K562 (cell line): ENCODE results near the gene ABCG1. TPM values are rescaled to one million over a fixed set of nuclear protein-coding genes. Genes with fewer than 3 reads are reported as not detected.

Experiments used
- ATAC-seq: fragments of 200-7000 bp; cut with Tn5 transposase; 3 replicates; pipeline ENCODE4 v1.9.1; 2020; ENCODE audit warnings: moderate library complexity
- BruUV-seq: library from RNA; stranded (reverse); fragments of 400-500 nt; replicated peaks from 2 replicates; lab custom pipeline; 2021; lab: Mats Ljungman, UMichigan
- CTCF ChIA-PET: fragments of 300-600 bp; formaldehyde crosslinking; extraction: SDS; loops from one replicate; lab custom pipeline; 2021; ENCODE audit warnings: low intra/inter-chr PET ratio; lab: Yijun Ruan, JAX
- POLR2A ChIA-PET: fragments of 300-600, 350-650 bp; sonication (Branson Sonifier 250); formaldehyde crosslinking; extraction: SDS; loops from one replicate; lab custom pipeline; 2021; ENCODE audit warnings: antibody characterized with exemption, inconsistent platforms; lab: Yijun Ruan, JAX
- DNase-seq, 4 experiments: peaks; one replicate each; pipeline versions ENCODE4 v3.0.0 to v3.0.0-alpha.2; 2011 to 2018; ENCODE audit warnings: low spot score in 3 of 4, mixed read lengths in 3 of 4; ENCODE audit errors: extremely low read depth in 1 of 4
- FAIRE-seq: peaks from 2 replicates; lab custom pipeline; 2011; peaks lifted over from hg19 to GRCh38; lab: Jason Lieb, UNC
- H2AFZ ChIP-seq: 2 replicates; pipeline ENCODE4 v1.6.0; 2011; ENCODE audit warnings: low read depth, low read length, control low read depth, inconsistent platforms
- H3K27ac ChIP-seq: fragments of 200-600 bp; 3 replicates; pipeline ENCODE4 v1.8.0; 2011; ENCODE audit warnings: low read depth, mild to moderate bottlenecking, control low read depth, inconsistent platforms, low read length, moderate library complexity, mixed read lengths; ENCODE audit errors: extremely low read depth
- H3K27me3 ChIP-seq, 2 experiments: fragments of 300-600 bp in 1 of 2; 2 replicates in 1 of 2; 3 replicates in 1 of 2; pipeline versions ENCODE4 v1.6.0 to v1.8.0; 2011; ENCODE audit warnings: inconsistent platforms in 2 of 2, low read length in 2 of 2, mild to moderate bottlenecking in 1 of 2, mixed read lengths in 1 of 2, moderate library complexity in 1 of 2; ENCODE audit not compliant: control insufficient read depth in 2 of 2, insufficient read depth in 2 of 2
- H3K36me3 ChIP-seq: fragments of 300-600 bp; 3 replicates; pipeline ENCODE4 v1.8.0; 2011; ENCODE audit warnings: mild to moderate bottlenecking, low read length, inconsistent platforms; ENCODE audit not compliant: control insufficient read depth, insufficient read depth
- H3K4me1 ChIP-seq, 2 experiments: fragments of 200-600 bp in 1 of 2; replicated peaks in 1 of 2; 2 replicates in 1 of 2; 3 replicates in 1 of 2; pipeline versions ENCODE4 v1.5.1 to v1.8.0; 2011; ENCODE audit warnings: inconsistent platforms in 2 of 2, low read length in 2 of 2, mild to moderate bottlenecking in 1 of 2, mixed read lengths in 1 of 2, moderate library complexity in 1 of 2; ENCODE audit not compliant: control insufficient read depth in 2 of 2, insufficient read depth in 2 of 2
- H3K4me2 ChIP-seq: 2 replicates; pipeline ENCODE4 v1.6.1; 2011; ENCODE audit warnings: low read length, control low read depth, inconsistent platforms, mixed read lengths; ENCODE audit not compliant: insufficient read depth
- H3K4me3 ChIP-seq: fragments of 200-600 bp; sonication (generic), shearing (Covaris generic); 2 replicates; pipeline ENCODE4 v1.5.1; 2016; ENCODE audit warnings: control low read depth, inconsistent platforms
- H3K79me2 ChIP-seq: fragments of 200-600 bp; 3 replicates; pipeline ENCODE4 v1.8.0; 2011; ENCODE audit warnings: low read length, inconsistent platforms; ENCODE audit not compliant: control insufficient read depth, insufficient read depth
- H3K9ac ChIP-seq, 2 experiments: 2 replicates each; pipeline versions ENCODE4 v1.6.0 to v1.6.1; 2011; ENCODE audit warnings: low read depth in 2 of 2, low read length in 2 of 2, control low read depth in 1 of 2, inconsistent platforms in 1 of 2, mild to moderate bottlenecking in 1 of 2, mixed read lengths in 1 of 2; ENCODE audit not compliant: insufficient read depth in 1 of 2
- H3K9me1 ChIP-seq: one replicate; pipeline ENCODE4 v1.6.0; 2011; ENCODE audit warnings: inconsistent platforms, mild to moderate bottlenecking, low read length, moderate library complexity; ENCODE audit not compliant: control insufficient read depth, insufficient read depth
- H3K9me3 ChIP-seq: replicated peaks from 2 replicates; pipeline ENCODE4 v1.5.1; 2011; ENCODE audit warnings: low read depth, low read length, inconsistent platforms; ENCODE audit not compliant: control insufficient read depth, insufficient read depth
- H4K20me1 ChIP-seq: replicated peaks from 2 replicates; pipeline ENCODE4 v1.6.1; 2011; ENCODE audit warnings: low read length, inconsistent platforms, mixed read lengths; ENCODE audit not compliant: control insufficient read depth, insufficient read depth
- BCOR ChIP-seq: fragments of 450-650 bp; IDR thresholded peaks from 2 replicates; pipeline ENCODE4 v1.6.1; 2016
- BMI1 ChIP-seq: fragments of 150-350 bp; IDR thresholded peaks from 2 replicates; pipeline ENCODE4 v1.6.1; 2014; ENCODE audit warnings: low read length
- CCAR2 ChIP-seq: fragments of 200-400 bp; formaldehyde crosslinking; IDR thresholded peaks from 2 replicates; pipeline ENCODE4 v1.6.1; 2017; ENCODE audit warnings: mild to moderate bottlenecking, low read depth, low read length
- ESRRA ChIP-seq: fragments of 450-650 bp; IDR thresholded peaks from 2 replicates; pipeline ENCODE4 v1.6.1; 2014; ENCODE audit warnings: low read depth, mild to moderate bottlenecking, moderate library complexity, borderline replicate concordance
- GABPB1 ChIP-seq: sonication (generic); formaldehyde crosslinking; IDR thresholded peaks from 2 replicates; pipeline ENCODE4 v1.8.0; 2022; ENCODE audit warnings: mild to moderate bottlenecking, missing genetic modification reagents
- KHSRP ChIP-seq: fragments of 450-650 bp; IDR thresholded peaks from 2 replicates; pipeline ENCODE4 v1.6.1; 2017
- MBD2 ChIP-seq: sonication (generic); IDR thresholded peaks from 2 replicates; pipeline ENCODE4 v1.6.1; 2016; ENCODE audit warnings: low read depth, borderline replicate concordance
- MED1 ChIP-seq: sonication (generic); formaldehyde crosslinking; IDR thresholded peaks from 2 replicates; pipeline ENCODE4 v1.8.1; 2023; ENCODE audit warnings: missing genetic modification reagents, borderline replicate concordance
- NUFIP1 ChIP-seq: fragments of 450-650 bp; IDR thresholded peaks from 2 replicates; pipeline ENCODE4 v1.6.1; 2018; ENCODE audit not compliant: partially characterized antibody
- TAF9B ChIP-seq: fragments of 450-650 bp; IDR thresholded peaks from 2 replicates; pipeline ENCODE4 v1.6.1; 2018; ENCODE audit warnings: mild to moderate bottlenecking; ENCODE audit not compliant: partially characterized antibody
- ZNF124 ChIP-seq: sonication (generic); formaldehyde crosslinking; IDR thresholded peaks from 2 replicates; pipeline ENCODE4 v1.8.1; 2022; ENCODE audit warnings: missing genetic modification reagents
- ZNF217 ChIP-seq: sonication (generic); formaldehyde crosslinking; IDR thresholded peaks from 2 replicates; pipeline ENCODE4 v1.8.0; 2022; ENCODE audit warnings: mild to moderate bottlenecking, missing genetic modification reagents
- ZNF740 ChIP-seq, 3 experiments: fragments of 200-800 bp in 1 of 3; sonication (Bioruptor generic) in 1 of 3; sonication (generic) in 1 of 3; formaldehyde crosslinking in 1 of 3; IDR thresholded peaks; 2 replicates each; pipeline versions ENCODE4 v1.6.1 to v1.8.0; 2016 to 2022; ENCODE audit warnings: mild to moderate bottlenecking in 2 of 3, missing compliant biosample characterization in 2 of 3, missing genetic modification characterization in 2 of 3, missing genetic modification reagents in 1 of 3
- ZNF79 ChIP-seq: fragments of 250-450 bp; sonication (Bioruptor Pico); IDR thresholded peaks from 2 replicates; pipeline ENCODE4 v1.4.0; 2020; ENCODE audit warnings: low read depth, mild to moderate bottlenecking, moderate library complexity
- WGBS: fragments of 100-300 bp; shearing (Covaris generic); methylation state at CpG from one replicate; pipeline ENCODE4 v1.1.6; 2016; ENCODE audit warnings: low coverage, mixed read lengths; ENCODE audit not compliant: insufficient coverage; ENCODE audit errors: missing lambda C conversion rate; 5-methylcytosine and 5-hydroxymethylcytosine counted together
- in situ Hi-C: fragments of 300-500 bp; cut with MboI; formaldehyde crosslinking; loops from 4 replicates; pipeline ENCODE4 v1.15.0; 2018; ENCODE audit warnings: inconsistent platforms, mixed read lengths
- intact Hi-C: fragments of 100-400 bp; cut with micrococcal nuclease; formaldehyde crosslinking; loops from 2 replicates; pipeline ENCODE4 v1.14.2; 2022
- polyA plus RNA-seq, 8 experiments: library from polyadenylated mRNA; depleted of rRNA in 4 of 8; stranded (reverse) in 5 of 8; unstranded in 3 of 8; fragments of >200 nt; fragmentation: Nextera tagmentation in 2 of 8; fragmentation: Illumina TruSeq in 1 of 8; extraction: Ambion mirVana in 2 of 8; extraction: Trizol in 1 of 8; gene quantifications; 2 replicates each; pipeline versions ENCODE4 v1.2.1 to v1.2.3, GENCODE V29; 2011 to 2014; ENCODE audit warnings: inconsistent platforms in 1 of 8, missing spikeins in 1 of 8
- total RNA-seq, 7 experiments: library from RNA; depleted of rRNA in 6 of 7; stranded (reverse); fragments of >200 nt in 6 of 7; fragmentation: Illumina TruSeq in 2 of 7; extraction: Trizol in 2 of 7; gene quantifications; 2 replicates each; pipeline versions ENCODE4 v1.2.1 to v1.2.3, GENCODE V29; 2011 to 2021; ENCODE audit warnings: low replicate concordance in 1 of 7
- TF ChIP-seq, protein P1 (sequence below), 3 experiments: IDR thresholded peaks in 2 of 3; conservative IDR thresholded peaks in 1 of 3; 2 replicates each; pipeline ENCODE4 v1.5.1; 2011 to 2012; ENCODE audit warnings: low read length in 3 of 3, mild to moderate bottlenecking in 3 of 3, control low read depth in 2 of 3, improper control_type of control experiment in 1 of 3, inconsistent platforms in 1 of 3, low read depth in 1 of 3, mixed read lengths in 1 of 3, moderate library complexity in 1 of 3; ENCODE audit not compliant: insufficient read depth in 2 of 3

ABCG1 gene
- total and polyA plus RNA-seq, 9 of the 15 experiments (the other 6 are each of a cell fraction or from before 2014, with no cell fraction given): 0.04 to 0.09 TPM; not detected in 7

GRCh38 chr21:42255825-42256224, 36.9 kb downstream of the ABCG1 start:
- Histone ChIP-seq H3K9me3 (no peaks in the 10 kb centered on the region), H3K4me2 (no peak overlapping the region), H3K9me1 (no peaks in the 10 kb centered on the region), H3K27me3 (peaks cover 21 to 66% of the 10 kb centered on the region in 2 experiments), H3K4me3 (no peak overlapping the region)
- DNase-seq (no peak), FAIRE-seq (no peak)
- in situ Hi-C loops: loop anchor here (10.0 kb wide), 1 partner anchor 101 kb away; no protein-coding TSS in a partner anchor
- 1% methylated on average over 4 of the region's 4 CpGs for WGBS
- CTCF ChIA-PET: no interaction called here
- TF ChIP-seq, protein P1, sequence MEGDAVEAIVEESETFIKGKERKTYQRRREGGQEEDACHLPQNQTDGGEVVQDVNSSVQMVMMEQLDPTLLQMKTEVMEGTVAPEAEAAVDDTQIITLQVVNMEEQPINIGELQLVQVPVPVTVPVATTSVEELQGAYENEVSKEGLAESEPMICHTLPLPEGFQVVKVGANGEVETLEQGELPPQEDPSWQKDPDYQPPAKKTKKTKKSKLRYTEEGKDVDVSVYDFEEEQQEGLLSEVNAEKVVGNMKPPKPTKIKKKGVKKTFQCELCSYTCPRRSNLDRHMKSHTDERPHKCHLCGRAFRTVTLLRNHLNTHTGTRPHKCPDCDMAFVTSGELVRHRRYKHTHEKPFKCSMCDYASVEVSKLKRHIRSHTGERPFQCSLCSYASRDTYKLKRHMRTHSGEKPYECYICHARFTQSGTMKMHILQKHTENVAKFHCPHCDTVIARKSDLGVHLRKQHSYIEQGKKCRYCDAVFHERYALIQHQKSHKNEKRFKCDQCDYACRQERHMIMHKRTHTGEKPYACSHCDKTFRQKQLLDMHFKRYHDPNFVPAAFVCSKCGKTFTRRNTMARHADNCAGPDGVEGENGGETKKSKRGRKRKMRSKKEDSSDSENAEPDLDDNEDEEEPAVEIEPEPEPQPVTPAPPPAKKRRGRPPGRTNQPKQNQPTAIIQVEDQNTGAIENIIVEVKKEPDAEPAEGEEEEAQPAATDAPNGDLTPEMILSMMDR (IDR thresholded peaks at IDR 0.05 in 2 of 3, conservative IDR thresholded peaks at IDR 0.05 in 1 of 3; ENCODE audit: insufficient read depth in 2 of 3, low read depth in 1 of 3, low read length in 3 of 3): 0 out of 6 replicates have a peak, but pooled peaks of 1 of the 3 experiments have one; percentile 12
- TF ChIP-seq ZNF79 (CRISPR knock-in tag) (no peak), KHSRP (no peak)
- TF ChIP-seq, all 486 proteins: peak for 1
- H2AFZ ChIP-seq: no peak overlapping the region
- no TSS peak for BruUV-seq
- no peak overlapping the region for H3K9ac ChIP-seq
- no peaks in the 10 kb centered on the region for H3K4me1 ChIP-seq
- H3K27ac ChIP-seq: no peak overlapping the region
- intact Hi-C loops: no loop called here
- ATAC-seq: no peak
- POLR2A ChIA-PET: no interaction called here
- peaks cover 10% of the 10 kb centered on the region for H4K20me1 ChIP-seq
- no peaks in the 10 kb centered on the region for H3K79me2 ChIP-seq
- H3K36me3 ChIP-seq: no peaks in the 10 kb centered on the region

GRCh38 chr21:42256316-42256715, 37.4 kb downstream of the ABCG1 start:
- in situ Hi-C loops: loop anchor here (10.0 kb wide), 1 partner anchor 102 kb away; no protein-coding TSS in a partner anchor
- 2% methylated on average over 4 of the region's 4 CpGs for WGBS
- H4K20me1 ChIP-seq: peaks cover 10% of the 10 kb centered on the region
- no peak for TF ChIP-seq BCOR
- TF ChIP-seq NUFIP1: no peak
- no peak for TF ChIP-seq BMI1
- TF ChIP-seq ESRRA: no peak
- TF ChIP-seq ZNF124 (CRISPR knock-in tag): no peak
- no peak for TF ChIP-seq ZNF740 (CRISPR knock-in tag; IDR thresholded peaks at IDR 0.05)
- TF ChIP-seq ZNF740 (tag; IDR thresholded peaks at IDR 0.05): no peak
- no peak for TF ChIP-seq ZNF79 (CRISPR knock-in tag)
- TF ChIP-seq MED1 (CRISPR knock-in tag): no peak
- TF ChIP-seq CCAR2: no peak
- no peak for TF ChIP-seq GABPB1 (CRISPR knock-in tag)
- no peak for TF ChIP-seq ZNF217 (CRISPR knock-in tag)
- no peak for TF ChIP-seq MBD2
- no peak for TF ChIP-seq TAF9B

More at GRCh38 chr21:42256316-42256715, 37.4 kb downstream of the ABCG1 start:
- no peak for DNase-seq
- no peak overlapping the region for H3K4me3 ChIP-seq
- H3K9ac ChIP-seq: no peak overlapping the region
- H3K4me2 ChIP-seq: no peak overlapping the region
- ChIA-PET POLR2A (no interaction called here), CTCF (no interaction called here)
- H3K27ac ChIP-seq: no peak overlapping the region
- peaks cover 22 to 64% of the 10 kb centered on the region in 2 experiments for H3K27me3 ChIP-seq
- H3K36me3 ChIP-seq: no peaks in the 10 kb centered on the region
- H3K79me2 ChIP-seq: no peaks in the 10 kb centered on the region
- no peaks in the 10 kb centered on the region for H3K9me1 ChIP-seq
- ATAC-seq: no peak
- no peak for FAIRE-seq
- intact Hi-C loops: no loop called here
- no TSS peak for BruUV-seq
- H2AFZ ChIP-seq: no peak overlapping the region
- no peaks in the 10 kb centered on the region for H3K4me1 ChIP-seq
- H3K9me3 ChIP-seq: no peaks in the 10 kb centered on the region
